HG03469 (cell line): ENCODE data around the gene GNG12.
"Not testable (repeated sequence)": the region's sequence is repeated elsewhere in the genome, so short reads cannot be mapped to it uniquely, and the experiment has no call there.

ENCODE experiments used
- ATAC-seq: cut with Tn5 transposase; IDR thresholded peaks from one replicate; pipeline ENCODE4 v1.9.1; 2021; ENCODE audit warnings: mild to moderate bottlenecking, moderate library complexity, moderate number of reproducible peaks; ENCODE audit not compliant: unreplicated experiment

The GNG12 gene

GRCh38 chr1:67665307-67665706 is 168.0 kb downstream of the GNG12 start:
- not testable (repeated sequence) for ATAC-seq

DNA sequence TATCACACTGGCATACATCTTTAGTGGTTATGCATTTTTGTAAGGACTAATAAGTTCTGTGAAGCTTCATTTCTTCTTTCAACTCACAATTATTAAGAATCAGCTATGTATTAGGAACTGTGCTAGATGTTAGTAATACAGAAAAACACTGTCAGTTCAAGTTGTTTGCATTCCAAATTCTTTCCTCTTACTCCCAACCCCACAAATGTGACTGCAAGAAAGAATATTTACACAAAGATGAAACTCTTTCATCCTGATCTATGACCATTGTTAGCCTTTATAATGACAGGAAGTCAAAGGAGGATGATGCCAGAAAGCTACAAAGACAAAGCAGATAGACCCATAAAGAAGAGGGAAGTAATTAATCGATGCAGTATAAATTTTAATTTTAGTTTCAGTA is 169.2 kb downstream of the GNG12 start:
- no peak for ATAC-seq

DNA sequence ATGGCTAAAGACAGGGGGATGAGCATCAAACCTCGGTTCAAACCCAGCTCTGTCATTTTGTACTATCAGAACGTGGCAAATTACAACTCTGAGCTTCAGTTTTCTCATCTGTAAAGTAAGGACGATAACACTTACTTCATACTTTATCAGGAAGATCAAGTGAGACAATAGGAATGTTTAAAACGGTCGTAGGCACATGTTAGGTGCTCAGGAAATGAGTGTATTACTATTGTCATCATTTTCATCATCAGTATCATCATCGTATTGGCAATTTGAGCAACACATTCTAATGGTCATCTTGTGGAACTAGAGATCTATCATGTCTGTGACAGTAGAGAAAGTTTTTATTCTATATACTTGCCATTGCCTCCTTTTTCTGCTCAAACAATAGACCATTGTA is 170.4 kb downstream of the GNG12 start:
- ATAC-seq = no peak

DNA sequence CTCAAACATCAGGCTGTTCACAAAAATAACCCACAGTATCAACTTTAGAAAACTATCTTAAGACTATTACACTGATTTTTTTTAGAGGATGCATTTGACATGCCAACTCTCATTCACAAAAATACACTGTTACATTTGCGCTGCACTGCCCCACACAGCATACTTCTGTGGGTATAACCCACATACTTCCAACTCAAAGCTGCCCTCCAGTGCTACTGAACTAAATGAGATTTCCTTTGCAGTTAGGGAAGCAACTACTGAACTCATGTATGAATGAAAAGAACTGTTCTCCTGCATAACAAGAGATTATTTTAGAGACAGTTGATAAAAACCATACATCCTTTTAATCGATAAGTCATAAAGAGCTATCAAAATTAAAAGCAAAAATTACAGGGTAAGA is 174.0 kb downstream of the GNG12 start:
- ATAC-seq = no peak

GRCh38 chr1:67657152-67657551 is 176.1 kb downstream of the GNG12 start:
- ATAC-seq = not testable (repeated sequence)

GRCh38 chr1:67655581-67655980 is 177.7 kb downstream of the GNG12 start:
- ATAC-seq = no peak

DNA sequence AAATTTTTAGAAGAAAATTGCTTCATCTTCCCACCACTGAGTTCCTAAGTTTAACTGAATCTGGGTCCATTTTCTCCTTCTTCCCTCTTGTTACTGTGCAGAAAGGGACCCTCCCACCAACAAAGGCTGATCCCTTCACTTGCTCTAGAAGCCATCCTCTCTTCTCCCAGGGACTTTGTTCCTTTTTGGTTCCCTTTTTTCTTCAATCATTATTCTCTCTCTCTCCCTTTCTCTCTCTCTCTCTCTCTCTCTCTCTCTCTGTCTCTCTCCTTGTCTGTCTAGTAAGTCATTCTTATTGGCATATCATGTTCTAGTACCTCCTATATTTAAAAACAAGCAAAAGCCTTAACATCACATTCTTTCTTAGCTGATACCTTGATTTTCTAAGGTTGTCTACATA is 180.0 kb downstream of the GNG12 start:
- ATAC-seq = no peak

GRCh38 chr1:67652800-67653199 is 180.5 kb downstream of the GNG12 start:
- no peak for ATAC-seq
